H1 (cell line): ENCODE results near the gene RSF1. TPM values are rescaled to one million over a fixed set of nuclear protein-coding genes. Genes with fewer than 3 reads are reported as not detected.

Experiments
- EP300 ChIP-seq, 2 experiments: IDR thresholded peaks; 1 replicate in 1 of 2; 2 replicates in 1 of 2; pipeline ENCODE4 v1.6.1; 2011 to 2012; ENCODE audit warnings: low read depth in 2 of 2, low read length in 2 of 2, mild to moderate bottlenecking in 2 of 2, borderline replicate concordance in 1 of 2, inconsistent platforms in 1 of 2, moderate library complexity in 1 of 2
- KDM5A ChIP-seq: fragments of 200-600 bp; IDR thresholded peaks from 2 replicates; pipeline ENCODE4 v1.7.1; 2012; ENCODE audit warnings: mild to moderate bottlenecking, low read length, inconsistent platforms, mixed read lengths
- POLR2A ChIP-seq, 2 experiments: IDR thresholded peaks; 1 replicate in 1 of 2; 2 replicates in 1 of 2; pipeline ENCODE4 v1.6.1; 2011; ENCODE audit warnings: low read depth in 2 of 2, low read length in 2 of 2, mild to moderate bottlenecking in 2 of 2; ENCODE audit errors: control extremely low read depth in 1 of 2
- POU5F1 ChIP-seq: IDR thresholded peaks from 2 replicates; pipeline ENCODE4 v1.6.1; 2011; ENCODE audit warnings: low read depth, mild to moderate bottlenecking, low read length, moderate library complexity
- SIX5 ChIP-seq: IDR thresholded peaks from 2 replicates; pipeline ENCODE4 v1.6.1; 2011; ENCODE audit warnings: mild to moderate bottlenecking, low read depth, low read length
- SRF ChIP-seq: IDR thresholded peaks from 2 replicates; pipeline ENCODE4 v1.6.1; 2011; ENCODE audit warnings: mild to moderate bottlenecking, low read depth, low read length, moderate library complexity
- polyA plus RNA-seq, 7 experiments: library from polyadenylated mRNA; depleted of rRNA in 3 of 7; stranded (reverse) in 5 of 7; unstranded in 2 of 7; fragments of >200 nt in 5 of 7; fragments of 200-250 nt in 2 of 7; gene quantifications; 1 replicate in 5 of 7; 2 replicates in 1 of 7; 4 replicates in 1 of 7; pipeline versions ENCODE4 v1.2.1 to v1.2.3, GENCODE V29; 2011 to 2013; ENCODE audit warnings: missing spikeins in 2 of 7, mixed read lengths in 2 of 7
- total RNA-seq: library from RNA; stranded (reverse); fragmentation: NEBNext Ultra II Directional; extraction: Animal tissue kit (Norgen Biotek cat#: 25700); gene quantifications from 2 replicates; pipeline ENCODE4 v1.2.1, GENCODE V29; 2021

RSF1 gene
- total and polyA plus RNA-seq, 2 of the 8 experiments (the other 6 are each of a cell fraction or from before 2014, with no cell fraction given), result 17.8 to 87.9 TPM

DNA sequence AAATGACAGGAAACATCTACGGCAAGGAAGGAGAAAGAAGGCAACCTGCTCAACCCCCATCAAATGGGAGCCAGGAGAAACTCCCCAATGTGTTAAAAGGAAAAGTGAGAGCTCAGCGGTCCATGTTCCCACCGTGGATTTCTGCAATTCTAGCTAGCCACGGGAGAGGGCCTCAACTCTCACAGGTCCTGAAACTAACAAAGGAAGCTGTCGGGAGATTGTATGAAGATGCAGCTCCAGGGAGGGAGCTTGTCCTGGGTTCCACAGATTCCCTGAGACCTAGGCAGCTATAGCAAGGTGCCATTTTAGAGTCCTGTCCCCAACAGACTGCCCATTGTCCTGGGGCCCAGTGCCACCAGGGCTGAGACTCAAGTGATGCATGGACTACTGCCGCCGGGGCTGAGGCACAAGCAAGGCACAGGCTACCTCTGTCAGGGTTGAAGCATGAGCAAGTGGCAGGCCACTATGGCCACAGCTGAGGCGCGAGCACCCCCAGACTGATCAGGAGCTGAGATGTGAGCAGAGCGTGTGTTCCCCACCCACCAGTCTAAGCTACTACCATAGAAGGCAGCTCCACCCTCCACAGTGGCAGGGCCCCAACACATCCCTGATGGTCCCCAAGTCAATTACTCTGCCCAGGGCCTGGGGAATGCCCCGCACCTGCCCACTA lies 31.3 kb downstream of the RSF1 start (continued):
- no peak for TF ChIP-seq EP300 (IDR thresholded peaks at IDR 0.05; ENCODE audit: borderline replicate concordance in 1 of 2, low read depth in 2 of 2, low read length in 2 of 2)
- TF ChIP-seq SRF, result no peak
- no peak for TF ChIP-seq POLR2A (IDR thresholded peaks at IDR 0.05; ENCODE audit: control extremely low read depth in 1 of 2, low read depth in 2 of 2, low read length in 2 of 2)
- no peak for TF ChIP-seq SIX5
- no peak for TF ChIP-seq POU5F1
- TF ChIP-seq KDM5A, result no peak
- TF ChIP-seq, all 59 proteins: peak for 0
